ENCODE data around the gene OIP5.
"Not testable (repeated sequence)": the region's sequence is repeated elsewhere in the genome, so short reads cannot be mapped to it uniquely, and the experiment has no call there.

The OIP5 gene

GRCh38 chr15:41333026-41333562 is 703 bp upstream of the OIP5 start:
- Histone ChIP-seq H3K9me3 (no peaks in the 10 kb centered on the region), H3K27me3 (ENCODE audit: low read depth) (no peaks in the 10 kb centered on the region), H3K4me3 (peak overlapping the region; percentile 90), H3K36me3 (replicated peaks) (peaks cover 22% of the 10 kb centered on the region), H3K4me1 (peaks cover 13% of the 10 kb centered on the region)
- no peak for DNase-seq (ENCODE audit: low spot score in 2 of 2)
- in situ Hi-C loops (cut with MboI; ENCODE audit: low sequenced_read_pairs), result no loop called here

GRCh38 chr15:41331833-41332193 is 578 bp downstream of the OIP5 start:
- DNase-seq (ENCODE audit: low spot score in 2 of 2), result no peak
- Histone ChIP-seq H3K9me3 (no peaks in the 10 kb centered on the region), H3K36me3 (replicated peaks) (peaks cover 24% of the 10 kb centered on the region), H3K4me3 (peak overlapping the region; percentile 90), H3K4me1 (peaks cover 10% of the 10 kb centered on the region), H3K27me3 (ENCODE audit: low read depth) (no peaks in the 10 kb centered on the region)
- in situ Hi-C loops (cut with MboI; ENCODE audit: low sequenced_read_pairs), result no loop called here

GRCh38 chr15:41331281-41331680 is 1.1 kb downstream of the OIP5 start:
- Histone ChIP-seq H3K36me3 (replicated peaks) (peaks cover 28% of the 10 kb centered on the region), H3K9me3 (no peaks in the 10 kb centered on the region), H3K4me3 (peak overlapping the region; percentile 90), H3K27me3 (ENCODE audit: low read depth) (no peaks in the 10 kb centered on the region), H3K4me1 (peaks cover 10% of the 10 kb centered on the region)
- in situ Hi-C loops (cut with MboI; ENCODE audit: low sequenced_read_pairs), result no loop called here
- DNase-seq (ENCODE audit: low spot score in 2 of 2), result peak in 1 of 2 experiments; percentile 42

- DNase-seq (ENCODE audit: low spot score in 2 of 2), result no peak
- Histone ChIP-seq H3K4me1 (peaks cover 6% of the 10 kb centered on the region), H3K4me3 (no peak overlapping the region), H3K9me3 (no peaks in the 10 kb centered on the region), H3K36me3 (replicated peaks) (peaks cover 31% of the 10 kb centered on the region), H3K27me3 (ENCODE audit: low read depth) (no peaks in the 10 kb centered on the region)
- in situ Hi-C loops (cut with MboI; ENCODE audit: low sequenced_read_pairs), result no loop called here
Observed at GRCh38 chr15:41323611-41324010, 8.8 kb downstream of the OIP5 start.

GRCh38 chr15:41320805-41321330 is 11.5 kb downstream of the OIP5 start:
- H3K4me3 ChIP-seq; H3K4me1 ChIP-seq; H3K9me3 ChIP-seq; in situ Hi-C loops (cut with MboI; ENCODE audit: low sequenced_read_pairs); DNase-seq (ENCODE audit: low spot score in 2 of 2); H3K27me3 ChIP-seq (ENCODE audit: low read depth): not testable (repeated sequence)
- peaks cover 23% of the 10 kb centered on the region for H3K36me3 ChIP-seq (replicated peaks)

GRCh38 chr15:41309226-41309905 is 23.0 kb downstream of the OIP5 start:
- in situ Hi-C loops (cut with MboI; ENCODE audit: low sequenced_read_pairs), result no loop called here
- no peaks in the 10 kb centered on the region for H3K27me3 ChIP-seq (ENCODE audit: low read depth)
- no peak for DNase-seq (ENCODE audit: low spot score in 2 of 2)
- H3K36me3 ChIP-seq (replicated peaks), result peaks cover 41% of the 10 kb centered on the region
- H3K9me3 ChIP-seq, result no peaks in the 10 kb centered on the region
- H3K4me1 ChIP-seq, result no peaks in the 10 kb centered on the region
- H3K4me3 ChIP-seq, result no peak overlapping the region

- no peak overlapping the region for H3K4me3 ChIP-seq
- no peak for DNase-seq (ENCODE audit: low spot score in 2 of 2)
- no peaks in the 10 kb centered on the region for H3K9me3 ChIP-seq
- in situ Hi-C loops (cut with MboI; ENCODE audit: low sequenced_read_pairs), result no loop called here
- peaks cover 33% of the 10 kb centered on the region for H3K36me3 ChIP-seq (replicated peaks)
- H3K4me1 ChIP-seq, result no peaks in the 10 kb centered on the region
- no peaks in the 10 kb centered on the region for H3K27me3 ChIP-seq (ENCODE audit: low read depth)
Observed at GRCh38 chr15:41307679-41308078, 24.7 kb downstream of the OIP5 start.

- in situ Hi-C loops (cut with MboI; ENCODE audit: low sequenced_read_pairs), result no loop called here
- no peak for DNase-seq (ENCODE audit: low spot score in 2 of 2)
- H3K4me3 ChIP-seq, result no peak overlapping the region
- H3K9me3 ChIP-seq, result no peaks in the 10 kb centered on the region
- H3K36me3 ChIP-seq (replicated peaks), result peaks cover 23% of the 10 kb centered on the region
- H3K4me1 ChIP-seq, result no peaks in the 10 kb centered on the region
- no peaks in the 10 kb centered on the region for H3K27me3 ChIP-seq (ENCODE audit: low read depth)
Observed at GRCh38 chr15:41304149-41304770, 28.1 kb downstream of the OIP5 start.

GRCh38 chr15:41301587-41301986 is 30.8 kb downstream of the OIP5 start:
- Histone ChIP-seq H3K4me3 (no peak overlapping the region), H3K9me3 (no peaks in the 10 kb centered on the region), H3K27me3 (ENCODE audit: low read depth) (no peaks in the 10 kb centered on the region), H3K36me3 (replicated peaks) (peaks cover 41% of the 10 kb centered on the region), H3K4me1 (no peaks in the 10 kb centered on the region)
- in situ Hi-C loops (cut with MboI; ENCODE audit: low sequenced_read_pairs), result no loop called here
- DNase-seq (ENCODE audit: low spot score in 2 of 2), result no peak

- H3K4me3 ChIP-seq; in situ Hi-C loops (cut with MboI; ENCODE audit: low sequenced_read_pairs); H3K4me1 ChIP-seq; DNase-seq (ENCODE audit: low spot score in 2 of 2); H3K9me3 ChIP-seq; H3K27me3 ChIP-seq (ENCODE audit: low read depth): not testable (repeated sequence)
- H3K36me3 ChIP-seq (replicated peaks), result peaks cover 45% of the 10 kb centered on the region
Observed at GRCh38 chr15:41301139-41301538, 31.3 kb downstream of the OIP5 start.

GRCh38 chr15:41292521-41292920 is 39.9 kb downstream of the OIP5 start:
- H3K27me3 ChIP-seq (ENCODE audit: low read depth), result no peaks in the 10 kb centered on the region
- in situ Hi-C loops (cut with MboI; ENCODE audit: low sequenced_read_pairs), result no loop called here
- peak; percentile 46 to 94 for DNase-seq (ENCODE audit: low spot score in 2 of 2)
- H3K4me1 ChIP-seq, result peaks cover 7% of the 10 kb centered on the region
- peaks cover 60% of the 10 kb centered on the region for H3K36me3 ChIP-seq (replicated peaks)
- no peaks in the 10 kb centered on the region for H3K9me3 ChIP-seq
- H3K4me3 ChIP-seq, result no peak overlapping the region

- DNase-seq (ENCODE audit: low spot score in 2 of 2), result no peak
- Histone ChIP-seq H3K4me1 (peaks cover 7% of the 10 kb centered on the region), H3K36me3 (replicated peaks) (peaks cover 60% of the 10 kb centered on the region), H3K4me3 (no peak overlapping the region), H3K9me3 (no peaks in the 10 kb centered on the region; the same call in 1 of the 2 replicates), H3K27me3 (ENCODE audit: low read depth) (no peaks in the 10 kb centered on the region)
- in situ Hi-C loops (cut with MboI; ENCODE audit: low sequenced_read_pairs), result no loop called here
Observed at GRCh38 chr15:41291065-41291631, 41.2 kb downstream of the OIP5 start.

- Histone ChIP-seq H3K27me3 (ENCODE audit: low read depth) (no peaks in the 10 kb centered on the region), H3K4me1 (peaks cover 13% of the 10 kb centered on the region), H3K9me3 (no peaks in the 10 kb centered on the region; the same call in 1 of the 2 replicates), H3K36me3 (replicated peaks) (peaks cover 70% of the 10 kb centered on the region), H3K4me3 (no peak overlapping the region)
- in situ Hi-C loops (cut with MboI; ENCODE audit: low sequenced_read_pairs), result no loop called here
- no peak for DNase-seq (ENCODE audit: low spot score in 2 of 2)
Observed at GRCh38 chr15:41289953-41290352, 42.4 kb downstream of the OIP5 start.

- H3K36me3 ChIP-seq (replicated peaks), result peaks cover 67% of the 10 kb centered on the region
- H3K4me1 ChIP-seq, result peaks cover 15% of the 10 kb centered on the region
- H3K4me3 ChIP-seq, result no peak overlapping the region
- DNase-seq (ENCODE audit: low spot score in 2 of 2), result no peak
- no peaks in the 10 kb centered on the region; the same call in 1 of the 2 replicates for H3K9me3 ChIP-seq
- no peaks in the 10 kb centered on the region for H3K27me3 ChIP-seq (ENCODE audit: low read depth)
- in situ Hi-C loops (cut with MboI; ENCODE audit: low sequenced_read_pairs), result no loop called here
Observed at GRCh38 chr15:41288464-41288863, 43.9 kb downstream of the OIP5 start.
